HEK293T (cell line): ENCODE data around the gene EIF2B5.

Experiments
- FOXA1 ChIP-seq: fragments of 450-650 bp; IDR thresholded peaks from 2 replicates; pipeline ENCODE4 v1.6.1; 2016; ENCODE audit warnings: mild to moderate bottlenecking
- HDGF ChIP-seq: fragments of 450-650 bp; IDR thresholded peaks from 2 replicates; pipeline ENCODE4 v1.6.1; 2017; ENCODE audit warnings: antibody characterized with exemption, borderline replicate concordance
- SP1 ChIP-seq: fragments of 450-650 bp; IDR thresholded peaks from 2 replicates; pipeline ENCODE4 v1.6.1; 2017
- TF ChIP-seq, protein P1 (sequence below): fragments of 450-650 bp; IDR thresholded peaks from 2 replicates; pipeline ENCODE4 v1.6.1; 2016

DNA sequence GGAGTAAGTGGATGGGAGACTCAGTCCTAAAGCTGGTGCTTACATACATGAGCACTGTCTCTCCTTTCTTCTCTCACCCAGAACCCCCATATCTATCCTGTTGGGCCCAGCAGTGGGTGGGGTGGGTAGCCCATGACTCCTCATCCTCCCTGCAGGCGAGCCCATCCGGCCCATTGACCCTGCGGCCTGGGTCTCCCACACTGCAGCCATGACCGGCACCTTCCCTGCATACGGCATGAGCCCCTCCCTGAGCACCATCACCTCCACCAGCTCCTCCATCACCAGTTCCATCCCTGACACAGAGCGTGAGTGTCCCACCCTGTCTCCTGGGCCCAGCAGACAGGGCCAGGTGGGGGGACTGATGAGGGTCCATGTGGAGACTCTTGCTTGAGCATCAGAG is 31.5 kb downstream of the EIF2B5 start:
- TF ChIP-seq, protein P1, sequence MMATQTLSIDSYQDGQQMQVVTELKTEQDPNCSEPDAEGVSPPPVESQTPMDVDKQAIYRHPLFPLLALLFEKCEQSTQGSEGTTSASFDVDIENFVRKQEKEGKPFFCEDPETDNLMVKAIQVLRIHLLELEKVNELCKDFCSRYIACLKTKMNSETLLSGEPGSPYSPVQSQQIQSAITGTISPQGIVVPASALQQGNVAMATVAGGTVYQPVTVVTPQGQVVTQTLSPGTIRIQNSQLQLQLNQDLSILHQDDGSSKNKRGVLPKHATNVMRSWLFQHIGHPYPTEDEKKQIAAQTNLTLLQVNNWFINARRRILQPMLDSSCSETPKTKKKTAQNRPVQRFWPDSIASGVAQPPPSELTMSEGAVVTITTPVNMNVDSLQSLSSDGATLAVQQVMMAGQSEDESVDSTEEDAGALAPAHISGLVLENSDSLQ: no peak
- no peak for TF ChIP-seq SP1
- no peak for TF ChIP-seq HDGF
- TF ChIP-seq FOXA1: no peak
